Measurements from ENCODE around the gene ATP2C2. TPM values are rescaled to one million over a fixed set of nuclear protein-coding genes. Genes with fewer than 3 reads are reported as not detected.

The ATP2C2 gene
- total RNA-seq, 2 experiments from 2014 or later, result not detected

DNA sequence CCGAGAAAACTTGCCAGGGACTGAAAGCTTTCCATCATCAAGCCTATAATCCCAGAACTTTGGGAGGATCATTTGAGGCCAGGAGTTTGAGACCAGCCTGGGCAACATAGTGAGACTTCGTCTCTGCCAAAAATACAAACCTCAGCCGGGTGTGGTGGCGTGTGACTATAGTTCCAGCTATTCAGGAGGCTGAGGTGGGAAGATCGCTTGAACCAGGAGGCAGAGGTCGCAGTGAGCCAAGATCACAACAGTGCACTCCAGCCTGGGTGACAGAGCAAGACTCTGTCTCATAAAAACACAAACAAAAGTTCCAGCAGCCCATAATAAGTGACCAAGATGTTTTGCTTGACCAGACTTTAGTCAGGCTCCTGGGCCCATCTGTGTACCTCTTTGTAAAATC, 134.2 kb downstream of the ATP2C2 start:
- Histone ChIP-seq H3K9me3 (ENCODE audit: control insufficient read depth in 1 of 2, insufficient read depth in 1 of 2, low read length in 2 of 2) (no peaks in the 10 kb centered on the region), H3K4me1 (ENCODE audit: insufficient read depth, low read length) (peaks cover 43% of the 10 kb centered on the region), H3K36me3 (ENCODE audit: insufficient read depth, low read length) (peaks cover 6% of the 10 kb centered on the region), H3K27ac (ENCODE audit: low read depth in 1 of 2, low read length in 2 of 2) (no peak overlapping the region), H3K27me3 (ENCODE audit: control insufficient read depth in 1 of 2, insufficient read depth in 2 of 2, low read length in 2 of 2) (no peaks in the 10 kb centered on the region), H3K4me3 (ENCODE audit: low read length) (no peak overlapping the region)
- H3K4me3 Mint-ChIP-seq, result peak overlapping the region; percentile 69
- H3K36me3 Mint-ChIP-seq (ENCODE audit: low read depth), result peaks cover 19% of the 10 kb centered on the region
- POLR2A ChIA-PET, result no interaction called here
- H3K4me1 Mint-ChIP-seq (ENCODE audit: low read depth), result peaks cover 49% of the 10 kb centered on the region
- TF ChIP-seq, protein P1, sequence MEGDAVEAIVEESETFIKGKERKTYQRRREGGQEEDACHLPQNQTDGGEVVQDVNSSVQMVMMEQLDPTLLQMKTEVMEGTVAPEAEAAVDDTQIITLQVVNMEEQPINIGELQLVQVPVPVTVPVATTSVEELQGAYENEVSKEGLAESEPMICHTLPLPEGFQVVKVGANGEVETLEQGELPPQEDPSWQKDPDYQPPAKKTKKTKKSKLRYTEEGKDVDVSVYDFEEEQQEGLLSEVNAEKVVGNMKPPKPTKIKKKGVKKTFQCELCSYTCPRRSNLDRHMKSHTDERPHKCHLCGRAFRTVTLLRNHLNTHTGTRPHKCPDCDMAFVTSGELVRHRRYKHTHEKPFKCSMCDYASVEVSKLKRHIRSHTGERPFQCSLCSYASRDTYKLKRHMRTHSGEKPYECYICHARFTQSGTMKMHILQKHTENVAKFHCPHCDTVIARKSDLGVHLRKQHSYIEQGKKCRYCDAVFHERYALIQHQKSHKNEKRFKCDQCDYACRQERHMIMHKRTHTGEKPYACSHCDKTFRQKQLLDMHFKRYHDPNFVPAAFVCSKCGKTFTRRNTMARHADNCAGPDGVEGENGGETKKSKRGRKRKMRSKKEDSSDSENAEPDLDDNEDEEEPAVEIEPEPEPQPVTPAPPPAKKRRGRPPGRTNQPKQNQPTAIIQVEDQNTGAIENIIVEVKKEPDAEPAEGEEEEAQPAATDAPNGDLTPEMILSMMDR (IDR thresholded peaks at IDR 0.05), result no peak
- no peak overlapping the region for H3K27ac Mint-ChIP-seq
- intact Hi-C loops (cut with DNase I, micrococcal nuclease), result loop anchor here in 1 of 2 experiments (5.0 to 10.0 kb wide), 4 partner anchors 225 to 522 kb away; partner anchors contain the start of genes KIAA0513 and TAF1C
- no peaks in the 10 kb centered on the region for H3K9me3 Mint-ChIP-seq
- CTCF ChIA-PET, result no interaction called here
- no peaks in the 10 kb centered on the region for H3K27me3 Mint-ChIP-seq
- DNase-seq (no peak), ATAC-seq (ENCODE audit: poor library complexity) (no peak)

DNA sequence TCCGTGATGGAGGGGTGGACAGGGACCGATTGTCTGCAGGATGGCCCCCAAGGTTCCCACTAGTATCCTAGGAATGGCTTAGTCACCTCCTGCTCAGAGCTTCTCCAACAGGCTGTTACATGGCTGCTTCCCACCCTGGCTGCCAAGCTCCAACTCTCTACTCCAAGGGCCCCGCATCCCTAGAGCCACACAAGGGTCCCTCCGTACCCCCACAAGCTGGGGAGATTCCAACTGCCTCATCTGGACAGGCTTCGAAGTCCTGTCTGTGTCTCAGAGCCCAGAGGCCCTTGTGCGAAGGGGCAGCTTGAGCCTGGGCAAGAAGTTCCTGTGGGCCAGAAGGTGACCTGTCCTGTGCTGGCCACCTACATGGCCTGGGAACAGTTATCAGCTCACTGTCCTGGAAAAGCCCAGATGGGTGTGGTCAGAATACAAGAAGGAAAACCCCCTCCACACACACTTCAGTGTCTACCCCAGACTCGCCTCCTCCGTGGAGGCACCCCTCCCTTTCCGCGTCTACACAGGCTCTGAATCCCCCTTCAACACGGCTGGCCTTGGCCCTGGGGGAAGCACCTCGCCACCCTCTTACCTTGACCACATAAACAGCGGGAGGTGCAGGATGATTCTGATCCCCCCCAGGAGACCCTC, 135.5 kb downstream of the ATP2C2 start:
- no peak for ATAC-seq (ENCODE audit: poor library complexity)
- peaks cover 9% of the 10 kb centered on the region for H3K36me3 Mint-ChIP-seq (ENCODE audit: low read depth)

DNA sequence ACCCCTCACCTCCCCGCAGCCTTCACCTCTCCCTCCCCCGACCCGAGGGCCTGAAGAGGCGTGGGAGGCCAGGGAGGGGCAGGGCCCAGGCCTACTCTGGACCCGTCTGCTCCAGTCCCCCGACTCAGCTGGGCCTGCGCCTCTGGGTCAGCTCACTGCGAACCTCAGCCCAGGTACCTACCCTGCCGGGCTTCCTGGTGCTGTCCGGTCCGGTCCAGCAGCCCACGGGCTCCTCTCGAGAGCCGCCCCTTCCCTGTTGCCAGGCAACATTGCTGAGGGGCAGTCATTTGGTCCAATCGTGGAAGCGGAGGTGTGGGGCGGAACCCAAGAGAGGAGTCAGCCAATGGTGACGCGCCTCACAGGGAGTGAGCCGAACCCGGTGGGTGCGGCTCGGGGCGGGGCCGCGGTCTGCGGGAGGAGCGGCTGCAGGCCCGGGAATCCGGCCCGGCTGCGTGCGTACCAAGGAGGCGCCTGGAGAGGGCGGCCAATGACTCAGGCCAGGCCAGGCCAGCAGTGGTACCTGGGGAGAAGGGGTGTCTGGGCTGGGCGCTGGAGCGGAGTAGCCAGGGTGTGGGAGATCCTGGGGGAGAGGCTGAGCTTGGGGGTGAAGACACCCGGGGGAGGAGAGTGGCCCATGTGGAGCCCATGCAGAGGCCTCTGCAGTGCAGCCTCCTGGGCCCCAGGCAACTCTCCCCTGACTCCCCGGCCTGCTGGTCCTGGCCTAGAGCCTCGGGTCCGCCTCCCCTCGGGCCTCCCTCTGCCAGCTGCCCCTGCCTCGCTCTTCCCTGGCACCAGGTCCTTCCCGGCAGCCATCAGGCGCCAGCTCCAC, 136.3 kb downstream of the ATP2C2 start, which contains the start of gene MEAK7:
Gene MEAK7, minus strand, starts transcription at position 240 of the 829 bp plus-strand sequence. CDS start 6,573 bp downstream, outside the sequence.
- H3K36me3 Mint-ChIP-seq (ENCODE audit: low read depth), result peaks cover 1% of the 10 kb centered on the region
- H3K9me3 Mint-ChIP-seq, result no peaks in the 10 kb centered on the region
- peak within 1 kb of the TSS; percentile 34 to 46 for H3K27ac ChIP-seq (ENCODE audit: low read depth in 1 of 2, low read length in 2 of 2)
- TF ChIP-seq, protein P1 (IDR thresholded peaks at IDR 0.05), result no peak
- peaks cover 62% of the 10 kb centered on the region for H3K4me1 Mint-ChIP-seq (ENCODE audit: low read depth)
- POLR2A ChIA-PET, result interaction anchor here (0.6 to 3.4 kb wide), 13 partner anchors 8 to 309 kb away, joined by 3 to 20 read pairs (median 4); partner anchors contain the start of genes COTL1 and KLHL36
- no peaks in the 10 kb centered on the region for H3K27me3 Mint-ChIP-seq
- CTCF ChIA-PET, result interaction anchor here (2.7 kb wide), 1 partner anchor 117 kb away, joined by 16 read pairs; no protein-coding TSS in a partner anchor
- peak within 1 kb of the TSS; percentile 90 for H3K27ac Mint-ChIP-seq
- peaks cover 64% of the 10 kb centered on the region for H3K4me1 ChIP-seq (ENCODE audit: insufficient read depth, low read length)
- H3K36me3 ChIP-seq (ENCODE audit: insufficient read depth, low read length), result peaks cover 4% of the 10 kb centered on the region
- peak within 1 kb of the TSS; percentile 85 for H3K4me3 ChIP-seq (ENCODE audit: low read length)
- H3K4me3 Mint-ChIP-seq, result peak within 1 kb of the TSS; percentile 93
- peak; percentile 95 for ATAC-seq (ENCODE audit: poor library complexity)
- intact Hi-C loops (cut with DNase I, micrococcal nuclease), result loop anchor here in 1 of 2 experiments (5.0 to 10.0 kb wide), 5 partner anchors 227 to 547 kb away; partner anchors contain the start of genes KIAA0513 and TAF1C
- DNase-seq, result peak; percentile 95 to 98 (median 98)
- H3K27me3 ChIP-seq (ENCODE audit: control insufficient read depth in 1 of 2, insufficient read depth in 2 of 2, low read length in 2 of 2), result no peaks in the 10 kb centered on the region
- H3K9me3 ChIP-seq (ENCODE audit: control insufficient read depth in 1 of 2, insufficient read depth in 1 of 2, low read length in 2 of 2), result no peaks in the 10 kb centered on the region

More for the DNA sequence above, 135.5 kb downstream of the ATP2C2 start:
- POLR2A ChIA-PET, result interaction anchor here (0.9 to 3.4 kb wide), 4 partner anchors 9 to 114 kb away, joined by 3 to 20 read pairs (median 5); partner anchors contain the start of gene COTL1
- TF ChIP-seq, protein P1 (IDR thresholded peaks at IDR 0.05), result no peak
- intact Hi-C loops (cut with DNase I, micrococcal nuclease), result loop anchor here in 1 of 2 experiments (5.0 to 10.0 kb wide), 4 partner anchors 227 to 521 kb away; partner anchors contain the start of genes KIAA0513 and TAF1C
- Mint-ChIP-seq H3K27me3 (no peaks in the 10 kb centered on the region), H3K4me3 (peak overlapping the region; percentile 93), H3K4me1 (ENCODE audit: low read depth) (peaks cover 59% of the 10 kb centered on the region), H3K9me3 (no peaks in the 10 kb centered on the region), H3K27ac (peak overlapping the region; percentile 90)
- Histone ChIP-seq H3K4me3 (ENCODE audit: low read length) (peak overlapping the region; percentile 85), H3K36me3 (ENCODE audit: insufficient read depth, low read length) (peaks cover 4% of the 10 kb centered on the region), H3K27ac (ENCODE audit: low read depth in 1 of 2, low read length in 2 of 2) (no peak overlapping the region), H3K27me3 (ENCODE audit: control insufficient read depth in 1 of 2, insufficient read depth in 2 of 2, low read length in 2 of 2) (no peaks in the 10 kb centered on the region), H3K9me3 (ENCODE audit: control insufficient read depth in 1 of 2, insufficient read depth in 1 of 2, low read length in 2 of 2) (no peaks in the 10 kb centered on the region), H3K4me1 (ENCODE audit: insufficient read depth, low read length) (peaks cover 56% of the 10 kb centered on the region)
- CTCF ChIA-PET, result no interaction called here
- DNase-seq, result peak in 1 of 14 experiments; percentile 71

All from CD4-positive, alpha-beta T cell (primary cell).